Neural cell (in vitro differentiated cells): Measurements from ENCODE around the gene SDF4. TPM values are rescaled to one million over a fixed set of nuclear protein-coding genes. Genes with fewer than 3 reads are reported as not detected.

Experiments
- H2AFZ ChIP-seq: fragments of 200-600, 300-800 bp; sonication (generic), shearing (Covaris generic); 2 replicates; pipeline ENCODE4 v1.6.0; 2014; ENCODE audit warnings: low read depth, mild to moderate bottlenecking, antibody characterized with exemption, low read length, moderate library complexity
- H3F3A ChIP-seq: fragments of 200-600 bp; shearing (Covaris generic); 2 replicates; pipeline ENCODE4 v1.6.1; 2016; ENCODE audit warnings: mild to moderate bottlenecking, moderate library complexity, mixed read lengths, antibody characterized with exemption, low read length; ENCODE audit not compliant: insufficient read depth, poor library complexity, severe bottlenecking
- H3K27ac ChIP-seq: fragments of 200-600, 300-800 bp; sonication (generic), shearing (Covaris generic); 2 replicates; pipeline ENCODE4 v1.5.1; 2014; ENCODE audit warnings: mild to moderate bottlenecking, low read length, moderate library complexity
- H3K27me3 ChIP-seq: fragments of 300-800, 200-600 bp; sonication (generic), shearing (Covaris generic); 2 replicates; pipeline ENCODE4 v1.6.0; 2014; ENCODE audit warnings: mild to moderate bottlenecking, low read depth, low read length, moderate library complexity; ENCODE audit not compliant: insufficient read depth
- H3K36me3 ChIP-seq: fragments of 300-800, 200-600 bp; sonication (generic), shearing (Covaris generic); 2 replicates; pipeline ENCODE4 v1.5.1; 2014; ENCODE audit warnings: mild to moderate bottlenecking, antibody characterized with exemption, low read length, moderate library complexity; ENCODE audit not compliant: insufficient read depth
- H3K4me2 ChIP-seq: fragments of 300-800, 200-600 bp; sonication (generic), shearing (Covaris generic); 2 replicates; pipeline ENCODE4 v1.6.0; 2014; ENCODE audit warnings: mild to moderate bottlenecking, low read length
- H3K4me3 ChIP-seq: fragments of 300-800, 200-600 bp; sonication (generic), shearing (Covaris generic); 2 replicates; pipeline ENCODE4 v1.5.1; 2014; ENCODE audit warnings: mild to moderate bottlenecking, low read length, moderate library complexity
- H3K79me2 ChIP-seq: fragments of 200-600 bp; shearing (Covaris generic); replicated peaks from 2 replicates; pipeline ENCODE4 v1.6.0; 2014; ENCODE audit warnings: mild to moderate bottlenecking, low read length, moderate library complexity; ENCODE audit not compliant: insufficient read depth
- H3K9ac ChIP-seq: fragments of 300-800, 200-600 bp; sonication (generic), shearing (Covaris generic); 2 replicates; pipeline ENCODE4 v1.6.1; 2016; ENCODE audit warnings: mild to moderate bottlenecking, low read length, mixed read lengths
- H3K9me2 ChIP-seq: fragments of 200-600 bp; shearing (Covaris generic); 2 replicates; pipeline ENCODE4 v1.6.1; 2016; ENCODE audit warnings: mild to moderate bottlenecking, low read length, mixed read lengths; ENCODE audit not compliant: insufficient read depth
- H3K9me3 ChIP-seq: fragments of 200-600, 300-800 bp; sonication (generic), shearing (Covaris generic); 2 replicates; pipeline ENCODE4 v1.6.1; 2016; ENCODE audit warnings: mild to moderate bottlenecking, mixed run types, low read length, moderate library complexity, mixed read lengths
- H4K20me1 ChIP-seq: fragments of 200-600 bp; shearing (Covaris generic); 2 replicates; pipeline ENCODE4 v1.6.1; 2016; ENCODE audit warnings: mild to moderate bottlenecking, mixed run types; ENCODE audit not compliant: insufficient read depth
- EP300 ChIP-seq: fragments of 450-650 bp; conservative IDR thresholded peaks from 2 replicates; pipeline ENCODE4 v1.6.1; 2014; ENCODE audit warnings: antibody characterized with exemption, mild to moderate bottlenecking, moderate library complexity; ENCODE audit not compliant: poor library complexity, severe bottlenecking
- EZH2 ChIP-seq: fragments of 200-600, 300-800 bp; shearing (Covaris generic), sonication (generic); IDR thresholded peaks from 2 replicates; pipeline ENCODE4 v1.6.1; 2014; ENCODE audit warnings: antibody characterized with exemption, low read length, borderline replicate concordance, mild to moderate bottlenecking; ENCODE audit not compliant: insufficient read depth, poor library complexity, severe bottlenecking
- MXI1 ChIP-seq: fragments of 450-650 bp; conservative IDR thresholded peaks from 2 replicates; pipeline ENCODE4 v1.6.1; 2014; ENCODE audit warnings: antibody characterized with exemption, mild to moderate bottlenecking; ENCODE audit not compliant: poor library complexity, severe bottlenecking
- POLR2AphosphoS5 ChIP-seq: IDR thresholded peaks from 2 replicates; pipeline ENCODE4 v1.6.1; 2012
- RAD21 ChIP-seq: fragments of 450-650 bp; conservative IDR thresholded peaks from 2 replicates; pipeline ENCODE4 v1.6.1; 2014; ENCODE audit warnings: antibody characterized with exemption, mild to moderate bottlenecking, moderate library complexity
- SMC3 ChIP-seq: fragments of 450-650 bp; conservative IDR thresholded peaks from 2 replicates; pipeline ENCODE4 v1.6.1; 2014; ENCODE audit warnings: antibody characterized with exemption, mild to moderate bottlenecking, moderate library complexity; ENCODE audit not compliant: poor library complexity
- TAF1 ChIP-seq: IDR thresholded peaks from 2 replicates; pipeline ENCODE4 v1.6.1; 2012; ENCODE audit warnings: low read depth
- polyA plus RNA-seq: library from polyadenylated mRNA; depleted of rRNA; stranded (reverse); fragments of >200 nt; gene quantifications from 2 replicates; pipeline ENCODE4 v1.2.3, GENCODE V29; 2014
- TF ChIP-seq, protein P1 (sequence below): IDR thresholded peaks from 2 replicates; pipeline ENCODE4 v1.6.1; 2012; ENCODE audit warnings: borderline replicate concordance
- TF ChIP-seq, protein P2 (sequence below): fragments of 450-650 bp; IDR thresholded peaks from 2 replicates; pipeline ENCODE4 v1.5.1; 2014; ENCODE audit warnings: antibody characterized with exemption, mild to moderate bottlenecking, moderate library complexity; ENCODE audit not compliant: poor library complexity, severe bottlenecking

SDF4 gene
- polyA plus RNA-seq, 1 donor from 2014 or later = 91.2 TPM

DNA sequence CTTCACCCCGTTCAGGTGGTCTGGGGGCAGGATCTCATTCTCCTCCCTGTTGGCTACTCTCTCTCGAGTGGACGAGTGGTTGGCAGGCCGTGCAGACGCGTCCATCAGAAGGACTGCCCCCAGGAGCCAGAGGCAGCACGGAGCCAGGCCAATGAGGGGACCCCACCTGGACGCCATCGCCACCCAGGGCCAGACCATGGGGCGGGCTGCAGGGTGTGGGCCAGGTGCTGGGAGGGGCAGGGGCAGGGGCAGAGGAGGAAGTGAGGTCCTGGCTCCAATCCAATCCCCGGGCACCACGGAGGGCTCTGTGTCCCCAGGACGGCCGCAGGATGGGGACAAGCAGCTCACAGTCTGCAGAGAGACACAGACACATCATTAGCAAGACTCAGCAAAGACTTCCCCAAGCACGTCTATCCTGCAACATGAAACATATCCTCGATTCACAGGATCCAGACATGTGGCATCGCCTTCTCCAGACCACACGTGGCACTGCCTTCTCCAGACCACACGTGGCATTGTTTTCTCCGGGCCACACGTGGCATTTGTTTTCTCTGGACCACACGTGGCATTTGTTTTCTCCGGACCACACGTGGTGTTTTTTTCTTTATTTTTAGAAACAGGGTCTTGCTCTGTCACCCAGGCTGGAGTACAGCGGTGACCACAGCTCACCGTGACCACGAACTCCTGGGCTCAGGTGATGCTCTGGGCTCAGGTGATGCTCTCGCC is 3.0 kb downstream of the SDF4 start:
- H3K9ac ChIP-seq = no peak overlapping the region
- H3K9me2 ChIP-seq = no peaks in the 10 kb centered on the region
- no peaks in the 10 kb centered on the region for H3F3A ChIP-seq
- no peaks in the 10 kb centered on the region for H3K9me3 ChIP-seq
- H3K27ac ChIP-seq = no peak overlapping the region
- H3K4me3 ChIP-seq = no peak overlapping the region
- H3K79me2 ChIP-seq = peaks cover 24% of the 10 kb centered on the region
- H4K20me1 ChIP-seq = no peaks in the 10 kb centered on the region
- no peak overlapping the region for H2AFZ ChIP-seq
- no peak overlapping the region for H3K4me2 ChIP-seq
- H3K36me3 ChIP-seq = no peaks in the 10 kb centered on the region
- no peak for TF ChIP-seq SMC3
- TF ChIP-seq, protein P1, sequence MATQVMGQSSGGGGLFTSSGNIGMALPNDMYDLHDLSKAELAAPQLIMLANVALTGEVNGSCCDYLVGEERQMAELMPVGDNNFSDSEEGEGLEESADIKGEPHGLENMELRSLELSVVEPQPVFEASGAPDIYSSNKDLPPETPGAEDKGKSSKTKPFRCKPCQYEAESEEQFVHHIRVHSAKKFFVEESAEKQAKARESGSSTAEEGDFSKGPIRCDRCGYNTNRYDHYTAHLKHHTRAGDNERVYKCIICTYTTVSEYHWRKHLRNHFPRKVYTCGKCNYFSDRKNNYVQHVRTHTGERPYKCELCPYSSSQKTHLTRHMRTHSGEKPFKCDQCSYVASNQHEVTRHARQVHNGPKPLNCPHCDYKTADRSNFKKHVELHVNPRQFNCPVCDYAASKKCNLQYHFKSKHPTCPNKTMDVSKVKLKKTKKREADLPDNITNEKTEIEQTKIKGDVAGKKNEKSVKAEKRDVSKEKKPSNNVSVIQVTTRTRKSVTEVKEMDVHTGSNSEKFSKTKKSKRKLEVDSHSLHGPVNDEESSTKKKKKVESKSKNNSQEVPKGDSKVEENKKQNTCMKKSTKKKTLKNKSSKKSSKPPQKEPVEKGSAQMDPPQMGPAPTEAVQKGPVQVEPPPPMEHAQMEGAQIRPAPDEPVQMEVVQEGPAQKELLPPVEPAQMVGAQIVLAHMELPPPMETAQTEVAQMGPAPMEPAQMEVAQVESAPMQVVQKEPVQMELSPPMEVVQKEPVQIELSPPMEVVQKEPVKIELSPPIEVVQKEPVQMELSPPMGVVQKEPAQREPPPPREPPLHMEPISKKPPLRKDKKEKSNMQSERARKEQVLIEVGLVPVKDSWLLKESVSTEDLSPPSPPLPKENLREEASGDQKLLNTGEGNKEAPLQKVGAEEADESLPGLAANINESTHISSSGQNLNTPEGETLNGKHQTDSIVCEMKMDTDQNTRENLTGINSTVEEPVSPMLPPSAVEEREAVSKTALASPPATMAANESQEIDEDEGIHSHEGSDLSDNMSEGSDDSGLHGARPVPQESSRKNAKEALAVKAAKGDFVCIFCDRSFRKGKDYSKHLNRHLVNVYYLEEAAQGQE = no peak
- TF ChIP-seq MXI1 = no peak
- TF ChIP-seq EP300 = no peak
- TF ChIP-seq RAD21 = no peak
- H3K27me3 ChIP-seq = no peaks in the 10 kb centered on the region

DNA sequence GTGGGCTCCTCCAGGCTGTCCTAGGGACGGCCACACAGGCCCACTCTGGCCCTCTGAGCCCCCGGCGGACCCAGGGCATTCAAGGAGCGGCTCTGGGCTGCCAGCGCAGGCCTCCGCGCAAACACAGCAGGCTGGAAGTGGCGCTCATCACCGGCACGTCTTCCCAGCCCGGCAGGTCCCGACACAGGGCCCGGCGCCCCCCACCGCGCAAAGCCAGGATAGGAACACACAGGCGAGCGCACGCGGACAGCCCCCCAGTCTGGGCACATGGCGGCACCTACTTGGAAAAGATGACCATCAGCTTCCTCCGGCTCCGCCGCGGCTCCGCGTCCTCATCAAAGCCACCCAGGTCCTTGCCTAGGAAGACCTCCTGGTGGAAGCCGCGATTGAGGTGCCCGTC is 3.6 kb downstream of the SDF4 start:
- no peaks in the 10 kb centered on the region for H3F3A ChIP-seq
- no peak overlapping the region for H3K27ac ChIP-seq
- no peaks in the 10 kb centered on the region for H3K9me3 ChIP-seq
- no peaks in the 10 kb centered on the region for H3K9me2 ChIP-seq
- H3K4me3 ChIP-seq = no peak overlapping the region
- no peaks in the 10 kb centered on the region for H3K27me3 ChIP-seq
- no peaks in the 10 kb centered on the region for H3K36me3 ChIP-seq
- H3K79me2 ChIP-seq = peaks cover 24% of the 10 kb centered on the region
- TF ChIP-seq EP300 (no peak), SMC3 (no peak), POLR2AphosphoS5 (no peak), RAD21 (no peak), EZH2 (no peak), MXI1 (no peak), TAF1 (no peak)
- TF ChIP-seq, protein P2, sequence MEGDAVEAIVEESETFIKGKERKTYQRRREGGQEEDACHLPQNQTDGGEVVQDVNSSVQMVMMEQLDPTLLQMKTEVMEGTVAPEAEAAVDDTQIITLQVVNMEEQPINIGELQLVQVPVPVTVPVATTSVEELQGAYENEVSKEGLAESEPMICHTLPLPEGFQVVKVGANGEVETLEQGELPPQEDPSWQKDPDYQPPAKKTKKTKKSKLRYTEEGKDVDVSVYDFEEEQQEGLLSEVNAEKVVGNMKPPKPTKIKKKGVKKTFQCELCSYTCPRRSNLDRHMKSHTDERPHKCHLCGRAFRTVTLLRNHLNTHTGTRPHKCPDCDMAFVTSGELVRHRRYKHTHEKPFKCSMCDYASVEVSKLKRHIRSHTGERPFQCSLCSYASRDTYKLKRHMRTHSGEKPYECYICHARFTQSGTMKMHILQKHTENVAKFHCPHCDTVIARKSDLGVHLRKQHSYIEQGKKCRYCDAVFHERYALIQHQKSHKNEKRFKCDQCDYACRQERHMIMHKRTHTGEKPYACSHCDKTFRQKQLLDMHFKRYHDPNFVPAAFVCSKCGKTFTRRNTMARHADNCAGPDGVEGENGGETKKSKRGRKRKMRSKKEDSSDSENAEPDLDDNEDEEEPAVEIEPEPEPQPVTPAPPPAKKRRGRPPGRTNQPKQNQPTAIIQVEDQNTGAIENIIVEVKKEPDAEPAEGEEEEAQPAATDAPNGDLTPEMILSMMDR = no peak
- TF ChIP-seq, protein P1 = no peak
- H4K20me1 ChIP-seq = no peaks in the 10 kb centered on the region
- no peak overlapping the region for H2AFZ ChIP-seq
- no peak overlapping the region for H3K4me2 ChIP-seq
- H3K9ac ChIP-seq = no peak overlapping the region
